GM23338 (cell line): Measurements from ENCODE around the gene POFUT2.

Experiments
- CREB1 ChIP-seq: fragments of 250-450 bp; sonication (Bioruptor Pico); IDR thresholded peaks from 2 replicates; pipeline ENCODE4 v1.5.0; 2020; ENCODE audit warnings: low read depth, mild to moderate bottlenecking, moderate library complexity
- CTCF ChIP-seq, 2 experiments: fragments of 200-600 bp in 1 of 2; sonication (generic) in 1 of 2; conservative IDR thresholded peaks; 2 replicates each; pipeline versions ENCODE4 v1.5.1 to v1.6.1; 2016 to 2017; ENCODE audit warnings: antibody characterized with exemption in 2 of 2, low read depth in 2 of 2, mild to moderate bottlenecking in 2 of 2, moderate library complexity in 1 of 2
- ETS1 ChIP-seq: IDR thresholded peaks from 2 replicates; pipeline ENCODE4 v1.6.1; 2016; ENCODE audit warnings: antibody characterized with exemption
- EZH2 ChIP-seq: fragments of 200-600 bp; sonication (generic); IDR thresholded peaks from one replicate; pipeline ENCODE4 v1.8.0; 2017; ENCODE audit warnings: antibody characterized with exemption, mild to moderate bottlenecking, low read depth; ENCODE audit not compliant: unreplicated experiment
- EZH2phosphoT487 ChIP-seq: fragments of 200-600 bp; sonication (generic); IDR thresholded peaks from one replicate; pipeline ENCODE4 v1.8.1; 2018; ENCODE audit warnings: antibody characterized with exemption; ENCODE audit not compliant: unreplicated experiment
- JUNB ChIP-seq: IDR thresholded peaks from one replicate; pipeline ENCODE4 v1.6.1; 2016; ENCODE audit warnings: antibody characterized with exemption; ENCODE audit not compliant: unreplicated experiment
- POLR2AphosphoS5 ChIP-seq: IDR thresholded peaks from 2 replicates; pipeline ENCODE4 v1.6.1; 2016; ENCODE audit warnings: antibody characterized with exemption, low read depth
- REST ChIP-seq: IDR thresholded peaks from one replicate; pipeline ENCODE4 v1.6.1; 2018; ENCODE audit warnings: antibody characterized with exemption; ENCODE audit not compliant: unreplicated experiment

- TF ChIP-seq CTCF (conservative IDR thresholded peaks at IDR 0.05; ENCODE audit: low read depth in 2 of 2) (no peak), REST (no peak), EZH2phosphoT487 (no peak), POLR2AphosphoS5 (no peak), CREB1 (CRISPR knock-in tag) (no peak), EZH2 (no peak), JUNB (no peak), ETS1 (no peak)
Measured at GRCh38 chr21:45334134-45334533, 46.4 kb upstream of the POFUT2 start.
